MM.1S (cell line): ENCODE data around the gene ALDH1B1.

Experiments used
- EZH2 ChIP-seq: fragments of 300-600 bp; sonication (generic); optimal IDR thresholded peaks from 2 replicates; pipeline ENCODE3; 2017; ENCODE audit warnings: low read depth, mild to moderate bottlenecking, antibody characterized with exemption, low read length, mixed read lengths
- EZH2phosphoT487 ChIP-seq: fragments of 300-600 bp; sonication (generic); IDR thresholded peaks from 2 replicates; pipeline ENCODE4 v1.6.1; 2018; ENCODE audit warnings: antibody characterized with exemption, low read length
- TF ChIP-seq, protein P1 (sequence below): fragments of 300-600 bp; sonication (generic); IDR thresholded peaks from 2 replicates; pipeline ENCODE4 v1.5.1; 2016; ENCODE audit warnings: antibody characterized with exemption, low read length, mixed read lengths

DNA sequence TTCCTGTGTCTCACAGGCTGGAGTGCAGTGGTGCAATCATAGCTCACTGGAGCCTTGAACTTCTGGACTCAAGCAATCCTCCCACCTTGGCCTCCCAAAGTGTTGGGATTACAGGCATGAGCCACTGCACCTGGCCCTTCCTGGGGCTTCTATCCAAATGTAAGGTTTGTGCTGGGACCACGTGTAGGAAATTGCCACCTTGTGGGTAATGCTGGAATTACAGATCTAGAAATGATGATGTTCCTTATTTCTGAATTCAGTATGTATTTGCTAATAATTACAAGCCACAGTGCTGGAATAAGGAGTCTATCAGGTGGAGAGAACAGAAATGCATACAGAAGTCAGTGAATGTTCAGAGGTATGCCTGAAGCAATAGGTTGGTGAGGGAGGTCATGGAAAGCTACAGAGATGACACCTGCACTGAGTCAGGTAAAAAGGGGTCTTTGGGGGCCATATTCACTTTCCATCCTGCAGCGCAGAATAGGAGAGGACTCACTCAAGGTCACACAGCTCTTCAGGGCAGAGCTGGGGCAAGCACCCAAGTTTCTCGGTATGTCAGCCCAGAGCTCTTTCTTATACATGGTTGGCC lies 40.5 kb downstream of the ALDH1B1 start:
- TF ChIP-seq, protein P1, sequence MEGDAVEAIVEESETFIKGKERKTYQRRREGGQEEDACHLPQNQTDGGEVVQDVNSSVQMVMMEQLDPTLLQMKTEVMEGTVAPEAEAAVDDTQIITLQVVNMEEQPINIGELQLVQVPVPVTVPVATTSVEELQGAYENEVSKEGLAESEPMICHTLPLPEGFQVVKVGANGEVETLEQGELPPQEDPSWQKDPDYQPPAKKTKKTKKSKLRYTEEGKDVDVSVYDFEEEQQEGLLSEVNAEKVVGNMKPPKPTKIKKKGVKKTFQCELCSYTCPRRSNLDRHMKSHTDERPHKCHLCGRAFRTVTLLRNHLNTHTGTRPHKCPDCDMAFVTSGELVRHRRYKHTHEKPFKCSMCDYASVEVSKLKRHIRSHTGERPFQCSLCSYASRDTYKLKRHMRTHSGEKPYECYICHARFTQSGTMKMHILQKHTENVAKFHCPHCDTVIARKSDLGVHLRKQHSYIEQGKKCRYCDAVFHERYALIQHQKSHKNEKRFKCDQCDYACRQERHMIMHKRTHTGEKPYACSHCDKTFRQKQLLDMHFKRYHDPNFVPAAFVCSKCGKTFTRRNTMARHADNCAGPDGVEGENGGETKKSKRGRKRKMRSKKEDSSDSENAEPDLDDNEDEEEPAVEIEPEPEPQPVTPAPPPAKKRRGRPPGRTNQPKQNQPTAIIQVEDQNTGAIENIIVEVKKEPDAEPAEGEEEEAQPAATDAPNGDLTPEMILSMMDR = peak; percentile 63
- no peak for TF ChIP-seq EZH2
- TF ChIP-seq EZH2phosphoT487 = no peak
